Measurements from ENCODE around the gene NAA60. TPM values are rescaled to one million over a fixed set of nuclear protein-coding genes. Genes with fewer than 3 reads are reported as not detected.

The NAA60 gene
- total and polyA plus RNA-seq, 7 donors: 15.0 to 73.5 (median 30.4) TPM

- Histone ChIP-seq H3K9me3 (peaks cover 0 to 27% (median 13%) of the 10 kb centered on the region in 4 donors), H3K4me1 (peaks cover 0 to 33% (median 22%) of the 10 kb centered on the region in 4 donors), H3K36me3 (peaks cover 14 to 47% (median 34%) of the 10 kb centered on the region in 4 donors), H3K27ac (peak overlapping the region; percentile 80 to 89 (median 87)), H3K27me3 (no peaks in the 10 kb centered on the region), H3K4me3 (peak overlapping the region; percentile 67 to 85 (median 76))
- WGBS, 2 donors: 46 to 51% methylated on average over 17 of the region's 17 CpGs
- intact Hi-C loops (cut with DNase I): loop anchor here (2.0 to 5.0 kb wide), 5 partner anchors 37 to 137 kb away; partner anchors contain the start of genes NAA60, TIGD7, ZNF597 and ZNF75A
- TF ChIP-seq POLR2AphosphoS5 (IDR thresholded peaks at IDR 0.05) (no peak), POLR2A (IDR thresholded peaks at IDR 0.05) (no peak), CTCF (IDR thresholded peaks at IDR 0.05) (no peak), EP300 (IDR thresholded peaks at IDR 0.05) (no peak)
- DNase-seq: no peak
These were observed 41.6 kb upstream of the NAA60 start for GRCh38 chr16:3401719-3402397.

GRCh38 chr16:3408561-3409197 lies 34.8 kb upstream of the NAA60 start:
- WGBS, 2 donors: 97 to 98% methylated on average over 12 of the region's 12 CpGs
- Histone ChIP-seq H3K4me3 (no peak overlapping the region), H3K36me3 (peaks cover 23 to 71% (median 53%) of the 10 kb centered on the region in 4 donors), H3K4me1 (peaks cover 0 to 6% (median under 1%) of the 10 kb centered on the region in 4 donors), H3K27me3 (no peaks in the 10 kb centered on the region), H3K9me3 (peaks cover 42 to 65% (median 64%) of the 10 kb centered on the region in 4 donors), H3K27ac (no peak overlapping the region)
- TF ChIP-seq CTCF (IDR thresholded peaks at IDR 0.05) (no peak), POLR2A (IDR thresholded peaks at IDR 0.05) (no peak), EP300 (IDR thresholded peaks at IDR 0.05) (no peak)
- DNase-seq: no peak
- intact Hi-C loops (cut with DNase I): no loop called here

GRCh38 chr16:3413730-3414379 lies 29.6 kb upstream of the NAA60 start:
- TF ChIP-seq CTCF (IDR thresholded peaks at IDR 0.05) (no peak), EP300 (IDR thresholded peaks at IDR 0.05) (no peak), POLR2A (IDR thresholded peaks at IDR 0.05) (no peak), POLR2AphosphoS5 (IDR thresholded peaks at IDR 0.05) (no peak)
- Histone ChIP-seq H3K4me3 (no peak overlapping the region), H3K9me3 (peaks cover 29 to 47% (median 38%) of the 10 kb centered on the region in 4 donors), H3K4me1 (no peaks in the 10 kb centered on the region), H3K27me3 (no peaks in the 10 kb centered on the region), H3K27ac (no peak overlapping the region), H3K36me3 (peaks cover 0 to 22% (median 6%) of the 10 kb centered on the region in 4 donors)
- DNase-seq: no peak
- 51 to 69% methylated on average over 29 of the region's 29 CpGs for WGBS, 2 donors
- intact Hi-C loops (cut with DNase I): no loop called here

- Histone ChIP-seq H3K27me3 (peaks cover 0 to 4% (median 0%) of the 10 kb centered on the region in 3 donors), H3K27ac (no peak overlapping the region), H3K36me3 (peaks cover 0 to 7% (median 4%) of the 10 kb centered on the region in 4 donors), H3K4me1 (no peaks in the 10 kb centered on the region), H3K4me3 (peak overlapping the region in 3 of 4 donors; percentile 14 to 37 (median 25)), H3K9me3 (no peaks in the 10 kb centered on the region)
- DNase-seq: peak; percentile 73
- intact Hi-C loops (cut with DNase I): no loop called here
- 75 to 76% methylated on average over 26 of the region's 26 CpGs for WGBS, 2 donors
- no peak for TF ChIP-seq EP300 (IDR thresholded peaks at IDR 0.05)
- TF ChIP-seq CTCF (IDR thresholded peaks at IDR 0.05): no peak
- no peak for TF ChIP-seq POLR2AphosphoS5 (IDR thresholded peaks at IDR 0.05)
- TF ChIP-seq POLR2A (IDR thresholded peaks at IDR 0.05): no peak
These were observed 11.7 kb upstream of the NAA60 start for GRCh38 chr16:3431779-3432219.
